Parathyroid adenoma (tissue), 2 donors: ENCODE data around the gene PRDM16.

Source experiments
- H2AFZ ChIP-seq: fragments of 300-600 bp; sonication (generic); one replicate; pipeline ENCODE4 v1.7.0; 2017; ENCODE audit warnings: antibody characterized with exemption, mild to moderate bottlenecking
- H3K27ac ChIP-seq: fragments of 300-600 bp; sonication (generic); one replicate; pipeline ENCODE4 v1.7.0; 2017
- H3K27me3 ChIP-seq: fragments of 300-600 bp; sonication (generic); one replicate; pipeline ENCODE4 v1.7.0; 2017; ENCODE audit warnings: low read length; ENCODE audit not compliant: control insufficient read depth, insufficient read depth
- H3K36me3 ChIP-seq: fragments of 300-600 bp; sonication (generic); one replicate; pipeline ENCODE4 v1.7.0; 2017; ENCODE audit warnings: low read length; ENCODE audit not compliant: control insufficient read depth, insufficient read depth
- H3K4me1 ChIP-seq: fragments of 300-600 bp; sonication (generic); one replicate; pipeline ENCODE4 v1.7.0; 2017; ENCODE audit warnings: control low read depth
- H3K4me2 ChIP-seq: fragments of 300-600 bp; sonication (generic); one replicate; pipeline ENCODE4 v1.7.0; 2017; ENCODE audit warnings: low read length
- H3K4me3 ChIP-seq: fragments of 300-600 bp; sonication (generic); one replicate; pipeline ENCODE4 v1.7.0; 2017; ENCODE audit warnings: low read depth, low read length
- H3K79me2 ChIP-seq: fragments of 300-600 bp; sonication (generic); one replicate; pipeline ENCODE4 v1.7.0; 2017; ENCODE audit warnings: control low read depth
- H3K9ac ChIP-seq: fragments of 300-600 bp; sonication (generic); one replicate; pipeline ENCODE4 v1.7.0; 2017; ENCODE audit warnings: mild to moderate bottlenecking
- H3K9me3 ChIP-seq: fragments of 300-600 bp; sonication (generic); one replicate; pipeline ENCODE4 v1.7.0; 2017; ENCODE audit warnings: low read length; ENCODE audit not compliant: control insufficient read depth
- CTCF ChIP-seq: fragments of 300-600 bp; sonication (generic); IDR thresholded peaks from one replicate; pipeline ENCODE4 v1.7.0; 2017; ENCODE audit warnings: antibody characterized with exemption, mild to moderate bottlenecking
- donor health status: primary hyperparathyroidism.

Gene PRDM16

GRCh38 chr1:3294450-3294849 is 225.4 kb downstream of the PRDM16 start:
- Histone ChIP-seq H3K4me1 (no peaks in the 10 kb centered on the region), H3K27ac (no peak overlapping the region), H3K9ac (no peak overlapping the region), H3K4me3 (no peak overlapping the region), H3K4me2 (no peak overlapping the region), H2AFZ (no peak overlapping the region), H3K27me3 (no peaks in the 10 kb centered on the region), H3K36me3 (no peaks in the 10 kb centered on the region), H3K9me3 (no peaks in the 10 kb centered on the region), H3K79me2 (no peaks in the 10 kb centered on the region)
- TF ChIP-seq CTCF, result no peak

GRCh38 chr1:3295846-3296245 is 226.8 kb downstream of the PRDM16 start:
- Histone ChIP-seq H3K27ac (no peak overlapping the region), H2AFZ (no peak overlapping the region), H3K4me2 (no peak overlapping the region), H3K27me3 (no peaks in the 10 kb centered on the region), H3K9ac (no peak overlapping the region), H3K9me3 (no peaks in the 10 kb centered on the region), H3K36me3 (no peaks in the 10 kb centered on the region), H3K4me3 (no peak overlapping the region), H3K79me2 (no peaks in the 10 kb centered on the region), H3K4me1 (no peaks in the 10 kb centered on the region)
- no peak for TF ChIP-seq CTCF

- H3K9me3 ChIP-seq, result no peaks in the 10 kb centered on the region
- H3K4me1 ChIP-seq, result no peaks in the 10 kb centered on the region
- no peaks in the 10 kb centered on the region for H3K79me2 ChIP-seq
- no peaks in the 10 kb centered on the region for H3K27me3 ChIP-seq
- H2AFZ ChIP-seq, result no peak overlapping the region
- no peak overlapping the region for H3K9ac ChIP-seq
- H3K4me3 ChIP-seq, result no peak overlapping the region
- H3K4me2 ChIP-seq, result no peak overlapping the region
- no peaks in the 10 kb centered on the region for H3K36me3 ChIP-seq
- no peak overlapping the region for H3K27ac ChIP-seq
- no peak for TF ChIP-seq CTCF
These were observed 227.3 kb downstream of the PRDM16 start for GRCh38 chr1:3296326-3296725.

GRCh38 chr1:3296826-3297225 is 227.8 kb downstream of the PRDM16 start:
- H3K4me2 ChIP-seq, result no peak overlapping the region
- TF ChIP-seq CTCF, result no peak
- no peaks in the 10 kb centered on the region for H3K27me3 ChIP-seq
- H3K4me1 ChIP-seq, result no peaks in the 10 kb centered on the region
- no peak overlapping the region for H3K4me3 ChIP-seq
- no peak overlapping the region for H3K9ac ChIP-seq
- no peaks in the 10 kb centered on the region for H3K36me3 ChIP-seq
- no peak overlapping the region for H3K27ac ChIP-seq
- no peaks in the 10 kb centered on the region for H3K9me3 ChIP-seq
- H3K79me2 ChIP-seq, result no peaks in the 10 kb centered on the region
- H2AFZ ChIP-seq, result no peak overlapping the region

- Histone ChIP-seq H3K9ac (no peak overlapping the region), H3K4me1 (no peaks in the 10 kb centered on the region), H3K36me3 (no peaks in the 10 kb centered on the region), H3K9me3 (no peaks in the 10 kb centered on the region), H3K27me3 (no peaks in the 10 kb centered on the region), H3K4me3 (no peak overlapping the region), H3K4me2 (no peak overlapping the region), H3K27ac (no peak overlapping the region), H2AFZ (no peak overlapping the region), H3K79me2 (no peaks in the 10 kb centered on the region)
- no peak for TF ChIP-seq CTCF
These were observed 228.8 kb downstream of the PRDM16 start for GRCh38 chr1:3297756-3298155.
